Activated CD4-positive, CD25-positive, alpha-beta regulatory T cell (primary cell): ENCODE results near the gene C1orf35.
A peak's percentile ranks its signal among the peaks of the same experiment; 100 is the strongest.

ENCODE experiments used
- DNase-seq, 4 experiments: peaks; one replicate each; lab custom pipeline; 2025; lab: John Stamatoyannopoulos, UW

C1orf35 gene

DNA sequence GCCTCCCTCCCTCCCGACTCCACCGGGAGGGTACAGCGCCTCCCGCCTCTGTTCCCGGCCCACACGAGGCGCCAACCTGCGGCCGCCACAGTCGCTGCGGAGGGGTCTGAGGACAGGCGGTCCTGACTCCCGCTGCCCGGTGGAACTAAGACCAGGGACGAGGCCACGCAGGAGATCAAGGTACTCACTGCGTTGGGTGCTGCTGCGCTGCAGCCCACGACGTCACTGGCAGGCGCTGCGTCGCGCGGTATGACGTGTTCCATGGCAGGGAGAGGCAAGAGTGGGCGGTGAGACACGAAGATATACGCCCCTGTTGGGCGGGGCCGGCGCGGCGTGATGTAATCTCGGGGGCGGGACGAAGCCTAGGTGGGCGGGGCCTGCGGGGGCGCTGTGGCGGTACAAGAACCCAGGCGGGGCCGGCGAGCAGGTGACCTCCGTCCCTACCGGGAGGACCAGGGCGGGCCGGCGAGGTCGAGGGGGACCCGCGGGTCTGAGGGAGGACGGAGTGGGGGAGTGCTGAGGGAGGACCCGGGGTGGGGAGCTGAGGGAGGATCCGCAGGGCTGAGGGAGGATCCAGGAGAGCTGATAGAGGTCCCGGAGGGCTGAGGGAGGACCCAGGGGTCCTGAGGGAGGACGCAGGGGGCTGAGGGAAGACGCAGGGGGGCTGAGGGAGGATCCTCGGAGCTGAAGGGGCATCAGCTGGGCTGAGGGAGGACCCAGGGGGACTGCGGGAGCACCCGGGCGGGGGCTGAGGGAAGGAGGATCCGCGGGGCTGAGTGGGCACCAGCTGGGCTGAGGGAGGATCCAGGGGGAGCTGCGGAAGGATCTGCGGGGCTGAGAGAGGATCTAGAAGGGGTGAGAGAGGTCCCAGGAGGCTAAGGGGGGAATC is 6.2 kb upstream of the C1orf35 start, which contains the start of gene MRPL55:
MRPL55 (minus strand) TSS at position 227 of the 889 bp plus-strand sequence. CDS start 1,039 bp downstream, outside the sequence.
- peak; percentile 96 to 99 (median 98) for DNase-seq

DNA sequence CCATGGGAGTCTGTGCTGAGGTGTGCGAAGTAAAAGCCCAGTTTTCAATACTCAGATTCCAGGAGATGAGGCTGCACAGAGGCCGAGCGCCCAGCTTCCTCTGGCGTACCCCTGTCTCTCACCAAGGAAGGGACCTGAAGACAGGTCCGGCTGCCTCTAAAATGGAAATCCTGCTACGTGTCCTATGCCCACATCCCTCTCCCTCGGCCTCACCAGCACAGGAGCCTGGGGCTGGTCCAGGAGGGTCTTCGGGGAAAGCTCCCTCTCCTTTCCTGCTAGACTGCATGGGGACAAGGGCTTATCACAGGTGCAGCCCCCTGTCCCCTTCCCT is 5.6 kb upstream of the C1orf35 start:
- DNase-seq: no peak

DNA sequence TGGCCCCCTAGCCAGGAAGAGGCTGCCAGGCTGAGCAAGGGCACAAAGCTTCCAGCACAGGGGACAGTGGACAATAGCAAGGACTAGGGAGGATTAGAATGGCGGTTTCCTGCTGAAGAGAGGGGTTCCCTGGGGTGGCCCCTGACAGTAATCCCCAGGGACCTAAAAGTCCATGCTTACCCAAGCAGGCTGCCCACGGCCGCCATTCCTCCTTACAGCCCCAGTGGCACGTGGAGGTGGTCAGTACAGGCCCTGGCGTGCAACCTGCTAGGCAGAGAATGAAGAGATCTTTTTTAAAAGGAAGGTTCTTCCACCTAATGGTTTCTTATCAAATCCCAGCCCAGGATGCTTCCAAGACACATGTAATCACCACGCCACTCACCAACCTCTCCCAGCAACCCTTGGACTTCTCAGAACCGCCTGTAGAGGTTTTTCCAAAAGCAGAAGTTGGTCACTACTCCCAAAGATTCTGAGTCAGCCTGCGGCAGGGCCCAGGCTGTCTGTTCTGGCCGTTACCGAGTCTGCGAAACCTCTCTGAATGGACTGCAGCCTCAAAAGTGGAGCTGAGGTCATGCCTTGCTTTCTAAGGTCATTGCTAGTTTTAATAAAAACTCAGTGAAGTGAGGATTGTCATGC is 5.0 kb upstream of the C1orf35 start:
- no peak for DNase-seq

DNA sequence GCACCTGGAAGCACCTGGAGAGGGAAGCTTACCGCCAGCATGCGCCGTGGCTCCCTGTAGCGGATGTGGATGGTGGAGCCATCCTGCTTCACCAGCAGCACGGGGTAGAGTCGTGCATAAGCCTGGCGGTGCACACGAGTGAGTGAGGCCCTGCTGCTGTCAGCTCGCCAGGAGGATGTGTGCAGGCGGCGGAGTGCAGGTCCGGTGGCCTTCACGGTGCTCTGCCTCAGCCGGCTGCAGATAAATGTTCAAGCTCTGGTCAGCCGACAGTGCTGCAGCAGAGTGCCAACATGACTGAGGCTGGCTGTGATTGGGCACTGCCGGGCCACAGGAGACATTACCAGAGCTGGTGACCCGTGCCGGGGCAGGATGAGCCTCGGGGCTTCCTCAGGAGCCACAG is 4.5 kb upstream of the C1orf35 start:
- DNase-seq: no peak

DNA sequence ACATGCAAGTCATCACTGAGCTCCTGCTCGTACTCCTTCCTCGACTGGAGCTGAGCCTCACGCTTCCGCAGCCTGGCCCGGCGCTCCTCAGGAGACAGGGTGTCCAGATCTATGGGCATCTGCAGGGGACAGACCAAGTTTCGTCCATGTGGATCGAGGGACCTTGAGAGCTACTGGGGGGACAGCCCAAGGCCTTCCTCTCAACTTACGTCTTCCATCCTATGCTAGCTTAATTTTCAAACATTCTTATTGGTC is 3.6 kb upstream of the C1orf35 start:
- DNase-seq: no peak

DNA sequence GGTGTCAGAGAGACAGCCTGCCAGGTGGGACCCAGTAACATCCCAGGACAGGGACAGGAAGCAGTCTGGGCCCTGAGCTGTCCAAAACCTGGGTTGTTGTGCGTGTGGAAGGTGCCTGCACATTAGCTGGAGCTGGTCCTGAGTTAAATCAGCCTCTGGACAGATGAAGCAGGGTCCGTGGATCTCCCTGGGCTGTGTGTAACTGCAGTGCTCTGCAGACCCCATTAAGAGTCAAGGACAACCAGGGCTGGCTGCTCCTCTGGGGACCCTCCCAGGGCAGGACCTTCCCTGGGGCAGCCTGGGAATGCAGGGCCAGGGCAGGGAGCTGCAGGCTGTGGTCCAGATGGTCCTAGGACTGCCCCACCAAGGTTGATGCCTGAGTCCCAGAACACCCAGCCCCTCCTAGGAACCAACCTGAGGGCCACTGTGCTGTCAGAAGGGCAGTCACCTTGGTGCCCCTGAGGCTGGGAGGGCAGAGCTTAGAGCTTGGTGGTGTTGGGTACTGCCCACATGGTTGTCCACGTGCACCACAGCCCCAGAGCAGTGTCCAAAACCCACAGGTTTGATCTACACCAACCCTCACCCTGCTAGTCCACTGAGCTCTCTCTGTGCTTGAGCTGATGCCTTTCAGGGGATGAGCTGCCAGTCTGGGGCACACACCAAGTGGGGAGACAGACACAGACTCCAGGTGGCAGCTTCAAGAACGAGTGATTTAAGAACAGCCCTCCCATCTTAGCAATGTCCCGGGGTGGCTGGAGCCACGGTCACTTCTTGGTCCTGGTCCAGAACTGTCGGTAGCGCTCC is 3.1 kb upstream of the C1orf35 start:
- DNase-seq: no peak

DNA sequence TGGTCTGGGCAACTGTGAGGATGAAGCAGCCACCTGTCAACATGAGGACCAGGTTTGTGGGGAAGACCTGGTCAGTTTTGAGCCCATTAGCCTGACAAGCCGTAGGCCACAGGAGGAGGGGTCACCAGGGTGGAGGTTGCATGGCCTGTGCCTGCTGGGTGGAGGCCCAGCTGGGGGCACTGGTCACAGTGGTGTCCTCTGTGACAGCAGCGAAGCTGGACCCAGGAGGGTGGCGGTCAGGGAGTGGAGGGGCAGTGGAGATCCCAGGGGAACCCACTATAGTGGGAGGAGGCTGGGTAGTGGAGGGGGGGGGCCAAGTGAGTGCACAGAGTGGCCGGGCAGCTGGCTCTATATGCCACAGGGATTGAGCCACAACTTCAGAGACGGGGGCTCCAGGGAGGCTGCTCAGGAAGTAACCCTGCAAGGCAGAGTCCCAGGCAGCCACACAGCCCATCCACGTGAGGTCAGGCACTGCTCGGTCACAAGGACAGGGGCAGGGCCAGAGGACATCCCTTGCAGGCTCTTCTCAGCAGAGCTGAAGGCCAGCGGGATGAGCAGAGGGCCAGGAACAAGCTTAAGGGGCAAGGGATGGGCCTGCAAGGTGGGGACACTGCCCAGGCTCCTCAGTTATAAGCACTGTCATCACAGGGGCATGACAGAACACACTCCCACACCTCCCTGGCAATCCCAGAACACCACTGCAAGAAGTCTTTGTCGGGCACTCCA is 2.3 kb upstream of the C1orf35 start:
- no peak for DNase-seq

DNA sequence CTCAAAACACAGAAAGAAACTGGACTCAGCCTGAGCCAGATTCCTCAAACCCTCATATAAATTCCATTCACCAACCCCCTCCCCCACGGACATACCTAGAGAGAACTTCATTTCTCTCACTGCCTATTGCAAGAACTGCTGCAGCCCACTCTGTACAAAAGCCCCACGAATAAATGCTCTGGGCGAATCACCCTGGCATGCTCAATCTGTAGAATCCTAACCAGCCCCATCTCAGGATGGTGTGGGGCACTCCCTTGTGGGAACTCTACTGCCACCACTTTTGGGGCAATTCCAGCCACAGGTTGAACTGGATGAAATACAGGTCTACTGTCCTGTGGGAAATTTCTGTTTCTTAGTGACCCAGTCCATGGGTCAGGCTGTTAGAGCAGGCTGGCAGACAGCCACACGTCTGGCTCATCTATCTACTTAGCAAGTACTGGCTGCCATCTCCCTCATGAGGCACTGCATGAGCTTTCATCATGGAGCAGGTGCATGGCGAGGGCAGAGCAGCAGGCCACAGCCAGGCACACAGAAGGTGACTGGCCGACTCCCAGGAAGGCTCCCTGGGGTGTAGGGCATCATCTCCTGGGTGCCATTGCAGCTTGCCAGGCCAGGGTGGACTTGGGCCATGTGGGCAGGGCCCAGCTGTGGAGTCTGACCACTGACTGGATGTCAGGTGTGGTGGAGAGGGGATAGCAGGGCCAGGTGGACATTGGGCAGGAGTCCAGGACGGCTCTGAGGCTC is 1.6 kb upstream of the C1orf35 start:
- DNase-seq: no peak

DNA sequence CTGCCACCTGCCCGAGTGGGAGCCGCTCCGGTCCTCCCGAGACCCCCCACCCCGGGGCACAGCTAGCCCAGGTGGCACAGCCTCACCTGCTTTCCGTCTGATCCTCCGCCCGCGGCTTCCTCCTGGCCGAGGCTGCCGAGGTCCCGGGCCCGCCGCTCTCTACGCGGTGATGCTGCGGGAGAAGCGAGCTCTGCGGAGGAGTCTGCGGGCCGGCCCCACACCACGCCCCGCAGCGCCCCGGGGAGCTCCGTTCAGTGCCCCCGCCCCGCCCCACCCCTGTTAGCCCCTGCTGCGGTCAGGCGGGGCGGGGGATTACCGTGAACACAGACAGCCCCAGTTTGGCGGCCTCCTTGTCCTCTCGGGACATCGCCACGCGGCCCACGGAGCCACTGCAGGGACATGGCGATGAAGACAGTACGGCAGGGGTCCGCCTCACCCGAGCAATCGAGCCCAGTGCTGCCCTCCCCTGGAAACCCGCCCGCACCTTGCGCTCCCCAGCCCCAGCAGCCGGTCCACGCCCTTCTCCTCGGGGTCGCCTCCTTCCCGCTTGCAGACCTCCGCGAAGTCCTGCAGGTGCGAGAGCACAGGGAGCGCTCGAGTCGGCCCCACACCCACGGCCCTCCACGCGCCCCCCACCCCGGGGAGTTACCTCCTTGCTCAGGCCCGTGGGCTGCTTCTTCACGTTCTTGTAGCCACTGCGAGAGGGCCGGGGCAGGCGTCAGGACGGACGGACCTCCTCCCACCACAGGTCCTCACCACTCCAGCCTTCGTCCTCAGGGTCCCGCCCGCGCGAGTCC is 933 bp downstream of the C1orf35 start:
- DNase-seq: peak; percentile 27 to 52 (median 30)

DNA sequence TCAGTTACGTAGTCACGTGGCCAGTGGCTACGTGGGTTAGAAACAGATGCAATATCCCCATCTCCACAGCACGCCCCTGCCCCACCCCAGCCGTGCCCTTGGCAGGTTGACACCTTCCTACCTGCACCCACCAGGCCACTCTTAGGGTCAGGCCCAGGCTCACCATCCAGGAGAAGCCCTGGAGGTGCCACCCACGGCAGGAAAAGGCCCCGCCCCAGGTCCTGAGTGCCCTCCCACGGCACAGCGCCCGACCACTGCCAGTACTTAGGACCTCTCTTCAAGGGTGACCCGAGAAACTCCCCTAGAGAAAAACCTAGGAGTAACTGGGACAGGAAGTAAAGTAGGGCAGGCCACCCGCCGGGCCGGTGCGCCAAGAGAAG is 1.5 kb downstream of the C1orf35 start:
- DNase-seq: no peak

DNA sequence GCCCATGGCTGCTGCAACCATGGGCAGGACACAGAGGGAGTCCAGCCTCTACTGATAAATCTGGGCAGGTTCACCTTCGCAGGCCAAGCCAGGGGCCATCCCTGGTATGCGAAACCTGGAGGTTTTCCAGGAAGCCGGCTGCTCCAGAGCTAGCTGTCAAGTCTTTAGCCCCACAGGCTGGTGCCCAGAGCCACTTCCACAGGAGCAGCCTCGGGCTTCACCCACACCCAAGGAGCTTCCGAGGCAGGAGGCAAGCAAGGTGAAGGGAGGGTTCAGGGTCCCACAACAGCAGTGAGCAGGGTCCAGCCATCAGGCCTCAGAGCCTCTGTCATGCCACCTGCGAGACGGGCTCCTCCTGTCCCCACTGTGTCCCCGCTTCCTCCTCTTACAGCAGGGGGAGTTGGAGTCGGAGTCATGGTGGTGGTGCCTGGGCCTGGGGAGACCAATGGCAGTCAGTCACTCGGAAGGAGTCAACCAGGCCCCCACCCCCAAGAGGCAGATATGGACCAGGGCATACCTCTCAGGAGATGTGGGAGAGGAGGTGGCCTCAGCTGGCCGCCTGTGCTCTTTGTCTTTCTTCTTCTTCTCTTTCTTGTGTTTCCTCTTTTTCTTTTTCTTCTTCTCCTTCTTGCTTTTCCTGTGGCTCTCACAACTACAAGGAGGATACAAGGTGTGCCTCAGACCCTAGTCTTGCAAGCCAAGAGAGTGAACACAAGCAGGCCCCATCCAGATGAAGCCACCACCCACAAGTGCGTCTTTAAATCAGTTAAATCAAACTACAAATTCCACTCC is 2.1 kb downstream of the C1orf35 start:
- no peak for DNase-seq

DNA sequence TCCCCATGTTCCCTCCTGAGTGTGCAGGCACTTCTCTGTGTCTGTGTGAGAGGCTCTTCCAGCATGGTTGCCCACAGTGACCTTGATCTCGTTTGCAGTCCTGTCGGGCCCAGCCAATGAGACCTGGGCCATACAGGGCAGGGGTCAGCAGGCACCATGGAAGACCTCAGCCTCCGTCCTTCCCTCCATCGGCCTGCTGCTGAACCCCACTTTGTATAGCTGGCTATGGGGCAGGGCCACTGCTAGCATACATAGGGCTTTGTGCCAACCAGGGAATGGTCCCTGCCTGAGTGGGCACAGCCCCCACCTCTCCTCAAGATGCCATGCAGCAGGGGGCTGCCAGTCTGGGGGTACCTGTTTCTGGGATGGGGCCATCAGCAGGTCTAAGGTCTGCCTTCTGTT is 3.8 kb downstream of the C1orf35 start:
- no peak for DNase-seq

DNA sequence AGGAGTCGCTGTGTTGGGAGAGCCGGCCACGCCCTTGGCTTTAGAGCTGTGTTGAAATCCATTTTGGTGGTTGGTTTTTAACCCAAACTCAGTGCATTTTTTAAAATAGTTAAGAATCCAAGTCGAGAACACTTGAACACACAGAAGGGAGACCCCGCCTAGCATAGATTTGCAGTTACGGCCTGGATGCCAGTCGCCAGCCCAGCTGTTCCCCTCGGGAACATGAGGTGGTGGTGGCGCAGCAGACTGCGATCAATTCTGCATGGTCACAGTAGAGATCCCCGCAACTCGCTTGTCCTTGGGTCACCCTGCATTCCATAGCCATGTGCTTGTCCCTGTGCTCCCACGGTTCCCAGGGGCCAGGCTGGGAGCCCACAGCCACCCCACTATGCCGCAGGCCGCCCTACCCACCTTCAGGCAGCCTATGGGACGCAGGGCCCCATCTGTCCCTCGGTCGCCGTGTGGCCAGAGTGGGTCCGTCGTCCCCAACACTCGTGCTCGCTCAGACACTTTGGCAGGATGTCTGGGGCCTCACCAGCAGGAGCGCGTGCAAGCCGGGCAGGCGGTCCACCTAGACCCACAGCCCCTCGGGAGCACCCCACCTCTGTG is 4.7 kb downstream of the C1orf35 start:
- no peak for DNase-seq

DNA sequence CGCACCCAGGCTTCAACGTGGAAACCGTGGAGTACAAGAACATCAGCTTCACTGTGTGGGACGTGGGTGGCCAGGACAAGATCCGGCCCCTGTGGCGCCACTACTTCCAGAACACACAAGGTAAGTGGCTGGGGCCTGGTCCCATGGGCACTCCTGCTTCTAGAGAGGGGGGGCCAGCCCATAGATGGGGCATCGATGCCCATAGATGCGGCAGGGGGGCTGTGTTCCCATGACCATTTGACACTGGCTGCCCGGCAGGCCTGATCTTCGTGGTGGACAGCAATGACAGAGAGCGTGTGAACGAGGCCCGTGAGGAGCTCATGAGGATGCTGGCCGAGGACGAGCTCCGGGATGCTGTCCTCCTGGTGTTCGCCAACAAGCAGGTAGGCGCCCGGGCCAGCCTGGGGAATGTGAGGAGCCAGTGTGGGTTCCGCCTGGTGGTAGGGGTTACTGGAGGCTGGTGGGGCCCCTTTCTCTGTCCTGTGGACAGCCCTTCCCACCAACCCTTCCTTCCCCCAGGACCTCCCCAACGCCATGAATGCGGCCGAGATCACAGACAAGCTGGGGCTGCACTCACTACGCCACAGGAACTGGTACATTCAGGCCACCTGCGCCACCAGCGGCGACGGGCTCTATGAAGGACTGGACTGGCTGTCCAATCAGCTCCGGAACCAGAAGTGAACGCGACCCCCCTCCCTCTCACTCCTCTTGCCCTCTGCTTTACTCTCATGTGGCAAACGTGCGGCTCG is 5.6 kb downstream of the C1orf35 start:
- no peak for DNase-seq

DNA sequence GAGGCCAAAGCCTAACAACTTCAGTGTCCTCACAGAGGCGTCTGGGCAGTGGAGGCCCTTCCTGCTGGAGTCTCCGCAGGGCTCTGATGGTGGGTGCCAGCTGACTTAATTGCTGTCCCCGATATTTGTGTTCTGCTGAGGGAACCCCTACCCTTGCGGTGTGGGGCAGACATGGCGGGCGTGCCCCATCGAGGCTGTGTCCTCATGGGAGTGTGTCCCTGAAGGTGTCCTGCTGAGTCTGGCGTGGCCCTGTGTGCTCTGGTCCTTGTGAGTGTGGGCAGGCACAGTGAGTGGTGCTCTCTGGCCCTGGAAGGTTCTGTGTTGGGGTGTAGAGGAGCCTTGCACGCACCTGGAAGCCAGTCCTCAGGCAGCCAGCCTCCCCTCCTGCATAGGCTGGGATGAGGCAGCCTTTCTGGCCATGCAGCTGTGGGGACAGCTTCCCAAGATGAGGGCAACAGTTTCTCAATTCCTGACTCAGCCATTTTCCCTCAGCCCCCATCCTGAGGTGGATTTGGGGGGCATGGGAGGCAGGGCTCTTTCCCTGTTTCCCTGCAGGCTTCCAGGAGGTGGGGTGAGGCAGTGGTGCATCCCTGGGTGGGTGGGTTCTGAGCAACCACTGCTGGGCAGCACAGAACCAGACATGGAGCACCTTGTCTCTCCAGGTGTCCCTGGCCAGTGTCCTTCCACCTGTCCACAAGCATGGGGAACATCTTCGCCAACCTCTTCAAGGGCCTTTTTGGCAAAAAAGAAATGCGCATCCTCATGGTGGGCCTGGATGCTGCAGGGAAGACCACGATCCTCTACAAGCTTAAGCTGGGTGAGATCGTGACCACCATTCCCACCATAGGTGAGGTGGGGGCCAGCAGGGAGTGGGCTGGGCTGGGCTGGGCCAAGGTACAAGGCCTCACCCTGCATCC is 6.5 kb downstream of the C1orf35 start:
- no peak for DNase-seq

DNA sequence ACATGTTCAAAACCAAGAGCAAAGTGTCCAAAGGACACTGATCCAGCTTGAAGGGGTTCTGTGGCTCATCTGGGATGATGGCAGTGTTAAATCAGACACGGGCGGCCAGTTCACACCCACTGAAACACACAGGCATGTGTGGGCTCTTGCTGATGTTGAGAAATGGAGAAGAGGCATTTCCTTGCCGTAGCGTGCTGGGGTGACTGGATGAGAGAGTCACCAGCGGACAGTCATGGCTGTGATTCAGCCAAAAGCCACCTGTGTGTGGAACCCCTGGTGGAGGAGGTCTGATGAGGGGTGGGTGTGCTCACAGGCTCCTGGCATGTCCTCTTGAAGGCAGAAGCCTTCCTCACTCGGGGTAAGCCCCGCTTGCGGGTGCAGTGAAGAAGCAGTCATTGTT is 7.2 kb downstream of the C1orf35 start:
- no peak for DNase-seq

DNA sequence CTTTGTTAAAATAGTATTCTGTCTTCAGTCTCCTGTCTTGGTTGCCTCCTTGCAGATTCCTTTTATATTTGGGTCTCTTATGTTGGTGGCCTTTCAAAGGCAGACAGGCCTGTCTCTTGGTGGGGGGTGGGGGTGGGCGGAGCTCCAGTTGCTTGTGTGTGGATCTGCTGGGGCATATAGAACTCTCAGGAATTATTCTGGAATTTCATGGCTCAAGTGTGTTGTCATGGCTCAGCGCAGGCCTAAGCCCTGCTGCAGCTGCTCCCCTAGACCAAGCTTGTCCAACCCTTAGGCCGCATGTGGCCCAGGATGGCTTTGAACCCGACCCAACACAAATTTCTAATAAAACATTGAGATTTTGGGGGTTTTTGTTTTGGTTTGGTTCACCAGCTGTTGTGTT is 8.0 kb downstream of the C1orf35 start:
- DNase-seq: no peak
